Gastroesophageal sphincter (tissue), 4 donors: Measurements from ENCODE around the gene DYNLT5. TPM values are rescaled to one million over a fixed set of nuclear protein-coding genes. Genes with fewer than 3 reads are reported as not detected.
"Not testable (repeated sequence)": the region's sequence is repeated elsewhere in the genome, so short reads cannot be mapped to it uniquely, and the experiment has no call there.

Experiments used
- ATAC-seq: fragments of 150-250 bp; one replicate; pipeline ENCODE4 v1.9.1; 2016; ENCODE audit warnings: mild to moderate bottlenecking, moderate library complexity
- H3K27ac ChIP-seq, 4 donors: fragments of 200-600 bp; sonication (generic) in 3 of 4; 1 replicate in 3 of 4; 2 replicates in 1 of 4; pipeline ENCODE4 v1.5.1; 2016 to 2019
- H3K27me3 ChIP-seq: fragments of 200-600 bp; sonication (generic); one replicate; pipeline ENCODE4 v1.5.1; 2019
- H3K36me3 ChIP-seq, 2 donors: fragments of 200-600 bp; sonication (generic); one replicate each; pipeline ENCODE4 v1.5.1; 2019; ENCODE audit warnings: control low read depth in 1 of 2
- H3K4me1 ChIP-seq, 3 donors: fragments of 200-600 bp; sonication (generic); 1 replicate in 2 of 3; 2 replicates in 1 of 3; pipeline ENCODE4 v1.5.1; 2016 to 2019; ENCODE audit warnings: control low read depth in 2 of 3
- H3K4me3 ChIP-seq, 2 donors: fragments of 200-600 bp; sonication (generic); one replicate each; pipeline ENCODE4 v1.5.1; 2019; ENCODE audit warnings: mild to moderate bottlenecking in 1 of 2, moderate library complexity in 1 of 2
- H3K9me3 ChIP-seq, 3 donors: fragments of 200-600 bp; sonication (generic); one replicate each; pipeline ENCODE4 v1.5.1; 2017 to 2019; ENCODE audit warnings: control low read depth in 2 of 3
- CTCF ChIP-seq, 4 experiments: fragments of 200-600 bp in 2 of 4; fragments of 450-650 bp in 2 of 4; sonication (generic) in 1 of 4; IDR thresholded peaks; one replicate each; pipeline ENCODE4 v1.5.1; 2017 to 2019; ENCODE audit warnings: antibody characterized with exemption in 4 of 4, mild to moderate bottlenecking in 2 of 4, moderate library complexity in 2 of 4
- EP300 ChIP-seq: sonication (generic); formaldehyde crosslinking; IDR thresholded peaks from one replicate; pipeline ENCODE4 v1.6.1; 2017; ENCODE audit warnings: antibody characterized with exemption, mild to moderate bottlenecking
- POLR2A ChIP-seq, 2 donors: fragments of 450-650 bp; IDR thresholded peaks; one replicate each; pipeline ENCODE4 v1.6.1; 2017; ENCODE audit warnings: antibody characterized with exemption in 2 of 2, mild to moderate bottlenecking in 2 of 2, moderate library complexity in 1 of 2
- POLR2AphosphoS5 ChIP-seq: sonication (generic); formaldehyde crosslinking; IDR thresholded peaks from one replicate; pipeline ENCODE4 v1.6.1; 2017; ENCODE audit warnings: antibody characterized with exemption
- WGBS, 2 donors: methylation state at CpG; one replicate each; pipeline ENCODE4 v1.1.5; 2018; ENCODE audit warnings: low coverage in 1 of 2; 5-methylcytosine and 5-hydroxymethylcytosine counted together
- total RNA-seq, 4 donors: library from RNA; depleted of rRNA; stranded (reverse); fragments of >200 nt; gene quantifications; one replicate each; pipeline ENCODE4 v1.1.0, GENCODE V29; 2016

Gene DYNLT5
- total RNA-seq, 4 donors from 2014 or later, result 0.17 to 3.9 (median 3.0) TPM

DNA sequence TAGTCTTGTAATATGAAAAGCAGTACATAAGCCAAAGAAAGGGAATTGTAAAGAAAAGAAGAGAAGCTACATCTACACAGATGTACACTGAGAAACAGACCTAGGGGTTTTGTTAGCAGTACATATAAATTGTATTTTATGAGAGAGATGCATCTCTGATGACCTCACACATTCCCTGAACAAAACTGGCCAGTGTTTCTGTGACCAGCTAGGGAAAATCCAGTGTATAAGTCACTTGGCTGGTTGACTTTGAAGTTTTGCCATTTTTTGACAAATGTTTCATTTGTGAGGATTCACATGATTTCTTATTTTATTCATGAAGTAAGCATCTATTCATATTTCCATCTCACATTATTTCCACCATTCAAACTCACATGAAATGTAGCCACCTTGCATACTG, 28.3 kb upstream of the DYNLT5 start:
- no peaks in the 10 kb centered on the region for H3K4me1 ChIP-seq

DNA sequence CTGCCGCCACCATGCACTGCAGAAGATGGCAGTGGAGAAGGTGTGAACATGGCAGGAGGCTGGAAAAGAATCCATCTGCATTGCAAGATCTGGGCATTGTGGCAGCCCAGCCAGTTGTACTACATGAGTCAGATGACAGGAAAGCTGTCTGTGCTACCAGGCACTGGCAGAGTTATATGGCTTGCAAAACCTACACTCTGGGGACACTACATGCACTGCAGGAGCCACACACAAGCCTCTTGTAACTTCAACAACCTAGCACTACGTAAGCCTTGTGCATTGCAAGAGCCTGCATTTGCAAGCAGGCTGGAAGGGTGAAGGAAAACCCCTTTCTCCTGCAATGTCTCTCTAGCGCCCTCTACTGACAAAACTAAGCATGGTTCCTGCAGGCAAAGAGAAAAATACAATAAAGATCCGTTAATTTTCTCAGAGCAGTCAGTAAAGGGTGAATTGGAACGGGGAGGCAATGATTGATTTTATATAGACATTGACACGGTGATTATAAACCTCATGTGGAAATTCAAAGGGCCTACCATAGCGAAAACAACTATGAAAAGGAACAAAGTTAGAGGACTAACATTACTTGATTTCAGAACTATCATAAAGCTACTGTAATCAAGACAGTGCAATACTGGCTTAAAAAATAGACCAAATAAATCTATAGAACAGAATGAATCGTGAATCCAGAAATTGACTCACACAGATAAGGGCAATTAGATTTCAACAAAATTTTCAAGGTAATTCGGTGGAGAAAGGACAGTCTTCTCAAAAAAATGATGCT, 26.2 kb upstream of the DYNLT5 start:
- Histone ChIP-seq H3K4me1 (no peaks in the 10 kb centered on the region), H3K36me3 (peaks cover 0 to 5% of the 10 kb centered on the region in 2 donors), H3K27ac (no peak overlapping the region), H3K9me3 (no peaks in the 10 kb centered on the region), H3K27me3 (no peaks in the 10 kb centered on the region), H3K4me3 (no peak overlapping the region)
- peak; percentile 66 for ATAC-seq
- WGBS, 2 donors, result 27 to 40% methylated on average over 4 to 8 of the region's 9 CpGs
- TF ChIP-seq CTCF (IDR thresholded peaks at IDR 0.05) (peak; percentile 65 to 88 (median 77)), EP300 (no peak)

More for the DNA sequence above, 28.3 kb upstream of the DYNLT5 start:
- TF ChIP-seq EP300 (no peak), POLR2AphosphoS5 (no peak), CTCF (IDR thresholded peaks at IDR 0.05) (no peak), POLR2A (IDR thresholded peaks at IDR 0.05) (no peak)
- Histone ChIP-seq H3K27ac (no peak overlapping the region), H3K27me3 (no peaks in the 10 kb centered on the region), H3K9me3 (no peaks in the 10 kb centered on the region), H3K4me3 (no peak overlapping the region), H3K36me3 (peaks cover 0 to 5% of the 10 kb centered on the region in 2 donors)
- no peak for ATAC-seq

- Histone ChIP-seq H3K27ac (no peak overlapping the region), H3K4me1 (no peaks in the 10 kb centered on the region), H3K9me3 (no peaks in the 10 kb centered on the region), H3K4me3 (no peak overlapping the region), H3K27me3 (no peaks in the 10 kb centered on the region), H3K36me3 (no peaks in the 10 kb centered on the region)
- WGBS, 2 donors, result 79% methylated on average over 2 of the region's 2 CpGs
- TF ChIP-seq POLR2AphosphoS5 (no peak), EP300 (no peak), POLR2A (IDR thresholded peaks at IDR 0.05) (no peak), CTCF (IDR thresholded peaks at IDR 0.05) (no peak)
- no peak for ATAC-seq
Measured at GRCh38 chr1:66728021-66728420, 24.2 kb upstream of the DYNLT5 start.

- ATAC-seq, result not testable (repeated sequence)
Measured at GRCh38 chr1:66728716-66729115, 23.5 kb upstream of the DYNLT5 start.

GRCh38 chr1:66729119-66729518, 23.1 kb upstream of the DYNLT5 start:
- no peaks in the 10 kb centered on the region for H3K9me3 ChIP-seq
- peak; percentile 11 for ATAC-seq
- H3K27me3 ChIP-seq, result no peaks in the 10 kb centered on the region
- no peaks in the 10 kb centered on the region for H3K36me3 ChIP-seq
- no peak overlapping the region for H3K4me3 ChIP-seq
- TF ChIP-seq EP300, result no peak
- H3K27ac ChIP-seq, result no peak overlapping the region
- H3K4me1 ChIP-seq, result no peaks in the 10 kb centered on the region
- 50 to 71% methylated on average over 6 of the region's 6 CpGs for WGBS, 2 donors

More at GRCh38 chr1:66728716-66729115, 23.5 kb upstream of the DYNLT5 start:
- not testable (repeated sequence) for H3K27ac ChIP-seq, H3K4me1 ChIP-seq, H3K27me3 ChIP-seq, H3K36me3 ChIP-seq, H3K9me3 ChIP-seq, H3K4me3 ChIP-seq

DNA sequence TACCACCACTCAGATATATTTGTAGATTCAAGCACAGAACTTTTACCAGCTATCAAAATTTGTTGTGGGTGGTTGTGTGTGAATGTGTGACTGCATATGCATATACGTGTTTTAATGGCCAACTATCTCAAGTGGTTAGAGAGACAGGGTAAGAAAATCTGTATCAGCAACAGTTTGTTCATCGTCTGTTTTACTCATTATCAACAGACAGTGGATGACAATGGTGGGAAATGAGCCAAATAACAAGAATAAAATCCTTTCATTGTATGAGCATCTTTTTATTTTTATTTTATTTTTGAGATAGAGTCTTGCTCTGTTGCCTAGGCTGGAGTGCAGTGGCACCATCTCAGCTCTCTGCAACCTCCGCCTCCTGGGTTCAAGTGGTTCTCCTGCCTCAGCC, 22.7 kb upstream of the DYNLT5 start:
- H3K36me3 ChIP-seq, result no peaks in the 10 kb centered on the region
- H3K4me1 ChIP-seq, result no peaks in the 10 kb centered on the region
- H3K9me3 ChIP-seq, result no peaks in the 10 kb centered on the region
- no peak overlapping the region for H3K4me3 ChIP-seq
- no peaks in the 10 kb centered on the region for H3K27me3 ChIP-seq
- H3K27ac ChIP-seq, result no peak overlapping the region
- WGBS, 2 donors, result 82 to 91% methylated on average over 2 to 3 of the region's 3 CpGs
- TF ChIP-seq CTCF (IDR thresholded peaks at IDR 0.05) (no peak), POLR2AphosphoS5 (no peak), EP300 (no peak), POLR2A (IDR thresholded peaks at IDR 0.05) (no peak)
- ATAC-seq, result no peak
